ENCODE data around the gene LKAAEAR1. TPM values are rescaled to one million over a fixed set of nuclear protein-coding genes. Genes with fewer than 3 reads are reported as not detected.

LKAAEAR1 gene
- total and polyA plus RNA-seq, 2 of the 13 experiments (the other 11 are each of a cell fraction or from before 2014, with no cell fraction given) = not detected

DNA sequence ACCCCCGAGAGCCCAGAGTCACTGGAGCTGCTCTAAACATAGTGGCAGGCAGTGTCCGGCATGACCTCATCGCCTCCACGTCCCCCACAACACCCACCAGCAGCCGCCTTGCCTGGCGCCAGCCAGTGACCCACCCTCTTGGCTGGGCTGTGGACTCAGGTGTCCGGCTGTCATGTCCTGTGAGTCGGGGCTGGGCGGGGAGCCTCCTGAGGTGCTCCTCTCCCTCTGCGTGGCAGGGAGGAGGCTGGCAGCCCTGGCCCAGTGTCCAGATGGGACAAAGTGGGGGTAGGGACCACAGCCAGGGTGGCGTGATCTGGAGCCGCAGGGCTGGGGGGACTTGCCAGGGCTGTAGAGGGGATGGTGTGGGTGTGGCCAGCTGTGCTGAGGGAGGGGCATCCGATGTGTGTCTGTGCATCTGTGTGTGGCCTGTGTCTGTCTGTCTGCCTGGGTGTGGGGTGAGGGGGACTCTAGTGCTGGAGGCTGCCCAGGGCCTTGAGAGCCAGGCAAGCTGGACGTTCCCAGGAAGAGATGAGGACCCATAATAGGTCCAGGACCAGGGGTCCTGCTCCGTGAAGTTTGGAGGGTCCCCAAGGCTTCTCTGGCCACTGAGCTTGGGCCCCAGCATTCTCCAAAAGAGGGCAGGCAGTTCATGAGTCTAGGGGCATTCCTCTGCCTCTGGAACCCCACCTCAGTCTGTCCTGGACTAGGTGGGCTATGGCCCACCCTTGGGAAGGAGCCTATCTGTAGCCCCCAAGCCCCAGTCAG is 32.5 kb downstream of the LKAAEAR1 start (continued):
- TF ChIP-seq, protein P1, sequence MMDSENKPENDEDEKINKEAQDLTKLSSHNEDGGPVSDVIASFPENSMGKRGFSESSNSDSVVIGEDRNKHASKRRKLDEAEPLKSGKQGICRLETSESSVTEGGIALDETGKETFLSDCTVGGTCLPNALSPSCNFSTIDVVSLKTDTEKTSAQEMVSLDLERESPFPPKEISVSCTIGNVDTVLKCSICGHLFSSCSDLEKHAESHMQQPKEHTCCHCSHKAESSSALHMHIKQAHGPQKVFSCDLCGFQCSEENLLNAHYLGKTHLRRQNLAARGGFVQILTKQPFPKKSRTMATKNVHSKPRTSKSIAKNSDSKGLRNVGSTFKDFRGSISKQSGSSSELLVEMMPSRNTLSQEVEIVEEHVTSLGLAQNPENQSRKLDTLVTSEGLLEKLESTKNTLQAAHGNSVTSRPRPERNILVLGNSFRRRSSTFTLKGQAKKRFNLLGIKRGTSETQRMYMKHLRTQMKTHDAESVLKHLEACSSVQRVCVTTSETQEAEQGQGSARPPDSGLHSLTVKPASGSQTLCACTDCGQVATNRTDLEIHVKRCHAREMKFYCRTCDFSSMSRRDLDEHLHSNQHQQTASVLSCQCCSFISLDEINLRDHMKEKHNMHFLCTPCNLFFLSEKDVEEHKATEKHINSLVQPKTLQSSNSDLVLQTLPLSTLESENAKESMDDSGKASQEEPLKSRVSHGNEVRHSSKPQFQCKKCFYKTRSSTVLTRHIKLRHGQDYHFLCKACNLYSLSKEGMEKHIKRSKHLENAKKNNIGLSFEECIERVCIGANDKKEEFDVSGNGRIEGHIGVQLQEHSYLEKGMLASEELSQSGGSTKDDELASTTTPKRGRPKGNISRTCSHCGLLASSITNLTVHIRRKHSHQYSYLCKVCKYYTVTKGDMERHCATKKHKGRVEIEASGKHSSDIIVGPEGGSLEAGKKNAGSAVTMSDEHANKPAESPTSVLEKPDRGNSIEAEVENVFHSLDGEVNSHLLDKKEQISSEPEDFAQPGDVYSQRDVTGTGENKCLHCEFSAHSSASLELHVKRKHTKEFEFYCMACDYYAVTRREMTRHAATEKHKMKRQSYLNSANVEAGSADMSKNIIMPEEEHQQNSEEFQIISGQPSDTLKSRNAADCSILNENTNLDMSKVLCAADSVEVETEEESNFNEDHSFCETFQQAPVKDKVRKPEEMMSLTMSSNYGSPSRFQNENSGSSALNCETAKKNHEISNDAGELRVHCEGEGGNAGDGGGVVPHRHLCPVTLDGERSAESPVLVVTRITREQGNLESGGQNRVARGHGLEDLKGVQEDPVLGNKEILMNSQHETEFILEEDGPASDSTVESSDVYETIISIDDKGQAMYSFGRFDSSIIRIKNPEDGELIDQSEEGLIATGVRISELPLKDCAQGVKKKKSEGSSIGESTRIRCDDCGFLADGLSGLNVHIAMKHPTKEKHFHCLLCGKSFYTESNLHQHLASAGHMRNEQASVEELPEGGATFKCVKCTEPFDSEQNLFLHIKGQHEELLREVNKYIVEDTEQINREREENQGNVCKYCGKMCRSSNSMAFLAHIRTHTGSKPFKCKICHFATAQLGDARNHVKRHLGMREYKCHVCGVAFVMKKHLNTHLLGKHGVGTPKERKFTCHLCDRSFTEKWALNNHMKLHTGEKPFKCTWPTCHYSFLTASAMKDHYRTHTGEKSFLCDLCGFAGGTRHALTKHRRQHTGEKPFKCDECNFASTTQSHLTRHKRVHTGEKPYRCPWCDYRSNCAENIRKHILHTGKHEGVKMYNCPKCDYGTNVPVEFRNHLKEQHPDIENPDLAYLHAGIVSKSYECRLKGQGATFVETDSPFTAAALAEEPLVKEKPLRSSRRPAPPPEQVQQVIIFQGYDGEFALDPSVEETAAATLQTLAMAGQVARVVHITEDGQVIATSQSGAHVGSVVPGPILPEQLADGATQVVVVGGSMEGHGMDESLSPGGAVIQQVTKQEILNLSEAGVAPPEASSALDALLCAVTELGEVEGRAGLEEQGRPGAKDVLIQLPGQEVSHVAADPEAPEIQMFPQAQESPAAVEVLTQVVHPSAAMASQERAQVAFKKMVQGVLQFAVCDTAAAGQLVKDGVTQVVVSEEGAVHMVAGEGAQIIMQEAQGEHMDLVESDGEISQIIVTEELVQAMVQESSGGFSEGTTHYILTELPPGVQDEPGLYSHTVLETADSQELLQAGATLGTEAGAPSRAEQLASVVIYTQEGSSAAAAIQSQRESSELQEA (CRISPR knock-in tag; IDR thresholded peaks at IDR 0.05; ENCODE audit: not compliant biosample characterization) = no peak
- TF ChIP-seq SOX6 (IDR thresholded peaks at IDR 0.05) = no peak
- no peak for TF ChIP-seq SOX6 (CRISPR knock-in tag; IDR thresholded peaks at IDR 0.05)
- TF ChIP-seq, protein P2, sequence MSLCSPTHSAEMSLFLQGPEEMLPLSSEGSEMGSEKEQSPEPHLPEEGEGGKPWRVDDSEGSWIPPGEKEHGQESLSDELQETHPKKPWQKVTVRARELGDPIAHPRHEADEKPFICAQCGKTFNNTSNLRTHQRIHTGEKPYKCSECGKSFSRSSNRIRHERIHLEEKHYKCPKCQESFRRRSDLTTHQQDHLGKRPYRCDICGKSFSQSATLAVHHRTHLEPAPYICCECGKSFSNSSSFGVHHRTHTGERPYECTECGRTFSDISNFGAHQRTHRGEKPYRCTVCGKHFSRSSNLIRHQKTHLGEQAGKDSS (CRISPR knock-in tag; IDR thresholded peaks at IDR 0.05; ENCODE audit: borderline replicate concordance, low read depth) = peak; percentile 32; the same call in 1 of the 2 replicates
- no peak for TF ChIP-seq ZMYM4 (CRISPR knock-in tag; IDR thresholded peaks at IDR 0.05)
- no peak for TF ChIP-seq POLR2G (IDR thresholded peaks at IDR 0.05; ENCODE audit: low read depth, low read length)
- no peak for TF ChIP-seq ZBTB7B (CRISPR knock-in tag; IDR thresholded peaks at IDR 0.05)
- TF ChIP-seq, protein P3, sequence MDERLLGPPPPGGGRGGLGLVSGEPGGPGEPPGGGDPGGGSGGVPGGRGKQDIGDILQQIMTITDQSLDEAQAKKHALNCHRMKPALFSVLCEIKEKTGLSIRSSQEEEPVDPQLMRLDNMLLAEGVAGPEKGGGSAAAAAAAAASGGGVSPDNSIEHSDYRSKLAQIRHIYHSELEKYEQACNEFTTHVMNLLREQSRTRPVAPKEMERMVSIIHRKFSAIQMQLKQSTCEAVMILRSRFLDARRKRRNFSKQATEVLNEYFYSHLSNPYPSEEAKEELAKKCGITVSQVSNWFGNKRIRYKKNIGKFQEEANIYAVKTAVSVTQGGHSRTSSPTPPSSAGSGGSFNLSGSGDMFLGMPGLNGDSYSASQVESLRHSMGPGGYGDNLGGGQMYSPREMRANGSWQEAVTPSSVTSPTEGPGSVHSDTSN (CRISPR knock-in tag; IDR thresholded peaks at IDR 0.05) = no peak
- TF ChIP-seq, protein P4, sequence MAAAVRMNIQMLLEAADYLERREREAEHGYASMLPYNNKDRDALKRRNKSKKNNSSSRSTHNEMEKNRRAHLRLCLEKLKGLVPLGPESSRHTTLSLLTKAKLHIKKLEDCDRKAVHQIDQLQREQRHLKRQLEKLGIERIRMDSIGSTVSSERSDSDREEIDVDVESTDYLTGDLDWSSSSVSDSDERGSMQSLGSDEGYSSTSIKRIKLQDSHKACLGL (CRISPR knock-in tag; IDR thresholded peaks at IDR 0.05) = peak; percentile 64; the same call in 1 of the 2 replicates
- TF ChIP-seq ZNF451 (CRISPR knock-in tag; IDR thresholded peaks at IDR 0.05) = no peak
- TF ChIP-seq, protein P5, sequence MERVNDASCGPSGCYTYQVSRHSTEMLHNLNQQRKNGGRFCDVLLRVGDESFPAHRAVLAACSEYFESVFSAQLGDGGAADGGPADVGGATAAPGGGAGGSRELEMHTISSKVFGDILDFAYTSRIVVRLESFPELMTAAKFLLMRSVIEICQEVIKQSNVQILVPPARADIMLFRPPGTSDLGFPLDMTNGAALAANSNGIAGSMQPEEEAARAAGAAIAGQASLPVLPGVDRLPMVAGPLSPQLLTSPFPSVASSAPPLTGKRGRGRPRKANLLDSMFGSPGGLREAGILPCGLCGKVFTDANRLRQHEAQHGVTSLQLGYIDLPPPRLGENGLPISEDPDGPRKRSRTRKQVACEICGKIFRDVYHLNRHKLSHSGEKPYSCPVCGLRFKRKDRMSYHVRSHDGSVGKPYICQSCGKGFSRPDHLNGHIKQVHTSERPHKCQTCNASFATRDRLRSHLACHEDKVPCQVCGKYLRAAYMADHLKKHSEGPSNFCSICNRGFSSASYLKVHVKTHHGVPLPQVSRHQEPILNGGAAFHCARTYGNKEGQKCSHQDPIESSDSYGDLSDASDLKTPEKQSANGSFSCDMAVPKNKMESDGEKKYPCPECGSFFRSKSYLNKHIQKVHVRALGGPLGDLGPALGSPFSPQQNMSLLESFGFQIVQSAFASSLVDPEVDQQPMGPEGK (CRISPR knock-in tag; IDR thresholded peaks at IDR 0.05) = 0 out of 2 replicates have a peak, but pooled peaks have one; percentile 28
- TF ChIP-seq, protein P6, sequence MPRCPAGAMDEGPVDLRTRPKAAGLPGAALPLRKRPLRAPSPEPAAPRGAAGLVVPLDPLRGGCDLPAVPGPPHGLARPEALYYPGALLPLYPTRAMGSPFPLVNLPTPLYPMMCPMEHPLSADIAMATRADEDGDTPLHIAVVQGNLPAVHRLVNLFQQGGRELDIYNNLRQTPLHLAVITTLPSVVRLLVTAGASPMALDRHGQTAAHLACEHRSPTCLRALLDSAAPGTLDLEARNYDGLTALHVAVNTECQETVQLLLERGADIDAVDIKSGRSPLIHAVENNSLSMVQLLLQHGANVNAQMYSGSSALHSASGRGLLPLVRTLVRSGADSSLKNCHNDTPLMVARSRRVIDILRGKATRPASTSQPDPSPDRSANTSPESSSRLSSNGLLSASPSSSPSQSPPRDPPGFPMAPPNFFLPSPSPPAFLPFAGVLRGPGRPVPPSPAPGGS (CRISPR knock-in tag; IDR thresholded peaks at IDR 0.05) = no peak
- TF ChIP-seq ZNF251 (CRISPR knock-in tag; IDR thresholded peaks at IDR 0.05) = 0 out of 2 replicates have a peak, but pooled peaks have one; percentile 76
- TF ChIP-seq CBFB (CRISPR knock-in tag; IDR thresholded peaks at IDR 0.05) = no peak
- TF ChIP-seq MATR3 (CRISPR knock-in tag; IDR thresholded peaks at IDR 0.05) = 0 out of 2 replicates have a peak, but pooled peaks have one; percentile 27

Data from HepG2 (cell line).